NB4 (cell line): ENCODE measurements around the gene B3GAT1.

Experiments used
- MAX ChIP-seq: IDR thresholded peaks from 2 replicates; pipeline ENCODE4 v1.6.1; 2011; ENCODE audit warnings: low read depth, low read length
- TF ChIP-seq, protein P1 (sequence below): IDR thresholded peaks from one replicate; pipeline ENCODE4 v1.5.1; 2012; ENCODE audit warnings: low read depth, low read length

- TF ChIP-seq, protein P1, sequence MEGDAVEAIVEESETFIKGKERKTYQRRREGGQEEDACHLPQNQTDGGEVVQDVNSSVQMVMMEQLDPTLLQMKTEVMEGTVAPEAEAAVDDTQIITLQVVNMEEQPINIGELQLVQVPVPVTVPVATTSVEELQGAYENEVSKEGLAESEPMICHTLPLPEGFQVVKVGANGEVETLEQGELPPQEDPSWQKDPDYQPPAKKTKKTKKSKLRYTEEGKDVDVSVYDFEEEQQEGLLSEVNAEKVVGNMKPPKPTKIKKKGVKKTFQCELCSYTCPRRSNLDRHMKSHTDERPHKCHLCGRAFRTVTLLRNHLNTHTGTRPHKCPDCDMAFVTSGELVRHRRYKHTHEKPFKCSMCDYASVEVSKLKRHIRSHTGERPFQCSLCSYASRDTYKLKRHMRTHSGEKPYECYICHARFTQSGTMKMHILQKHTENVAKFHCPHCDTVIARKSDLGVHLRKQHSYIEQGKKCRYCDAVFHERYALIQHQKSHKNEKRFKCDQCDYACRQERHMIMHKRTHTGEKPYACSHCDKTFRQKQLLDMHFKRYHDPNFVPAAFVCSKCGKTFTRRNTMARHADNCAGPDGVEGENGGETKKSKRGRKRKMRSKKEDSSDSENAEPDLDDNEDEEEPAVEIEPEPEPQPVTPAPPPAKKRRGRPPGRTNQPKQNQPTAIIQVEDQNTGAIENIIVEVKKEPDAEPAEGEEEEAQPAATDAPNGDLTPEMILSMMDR = no peak
- no peak for TF ChIP-seq MAX
These were observed 3.0 kb upstream of the B3GAT1 start for GRCh38 chr11:134414766-134415765.
